CD4-positive, alpha-beta T cell (primary cell): ENCODE results near the gene CLINT1. TPM values are rescaled to one million over a fixed set of nuclear protein-coding genes. Genes with fewer than 3 reads are reported as not detected.

Experiments
- ATAC-seq: fragments of 200-7000 bp; cut with Tn5 transposase; one replicate; pipeline ENCODE4 v1.10.0; 2022; ENCODE audit warnings: mild to moderate bottlenecking; ENCODE audit not compliant: poor library complexity
- CTCF ChIA-PET: fragments of 350-600 bp; sonication (Branson Sonifier 250); formaldehyde crosslinking; loops from one replicate; lab custom pipeline; 2021; ENCODE audit warnings: antibody characterized with exemption, inconsistent platforms; lab: Charles Lee
- POLR2A ChIA-PET: fragments of 350-600 bp; sonication (Branson Sonifier 250); formaldehyde crosslinking; loops from one replicate; lab custom pipeline; 2021; ENCODE audit warnings: antibody characterized with exemption, inconsistent platforms; lab: Charles Lee
- DNase-seq, 14 experiments: peaks; one replicate each; pipeline ENCODE4 v3.0.0-alpha.2; 2013 to 2020; ENCODE audit warnings: mixed read lengths in 2 of 14
- H3K27ac ChIP-seq, 2 donors: one replicate each; pipeline versions ENCODE4 v1.5.1 to v1.7.0; 2013; ENCODE audit warnings: low read length in 2 of 2, low read depth in 1 of 2, mild to moderate bottlenecking in 1 of 2
- H3K27me3 ChIP-seq, 2 experiments: 1 replicate in 1 of 2; 2 replicates in 1 of 2; pipeline versions ENCODE4 v1.6.1 to v1.7.0; 2013; ENCODE audit warnings: low read length in 2 of 2, control low read depth in 1 of 2, mild to moderate bottlenecking in 1 of 2, moderate library complexity in 1 of 2; ENCODE audit not compliant: insufficient read depth in 2 of 2, control insufficient read depth in 1 of 2
- H3K36me3 ChIP-seq: one replicate; pipeline ENCODE4 v1.6.1; 2013; ENCODE audit warnings: low read length, control low read depth; ENCODE audit not compliant: insufficient read depth
- H3K4me1 ChIP-seq: one replicate; pipeline ENCODE4 v1.6.1; 2013; ENCODE audit warnings: low read length, control low read depth; ENCODE audit not compliant: insufficient read depth
- H3K4me3 ChIP-seq: one replicate; pipeline ENCODE4 v1.5.1; 2013; ENCODE audit warnings: mild to moderate bottlenecking, low read length, moderate library complexity
- H3K9me3 ChIP-seq, 2 experiments: 1 replicate in 1 of 2; 2 replicates in 1 of 2; pipeline versions ENCODE4 v1.6.1 to v1.7.0; 2013; ENCODE audit warnings: low read length in 2 of 2, mild to moderate bottlenecking in 2 of 2, control low read depth in 1 of 2, moderate library complexity in 1 of 2; ENCODE audit not compliant: control insufficient read depth in 1 of 2, insufficient read depth in 1 of 2
- H3K27ac Mint-ChIP-seq: one replicate; pipeline ENCODE4 v1.8.0; 2020; ENCODE audit warnings: mixed read lengths
- H3K27me3 Mint-ChIP-seq: one replicate; pipeline ENCODE4 v1.8.0; 2021; ENCODE audit warnings: mixed read lengths
- H3K36me3 Mint-ChIP-seq: one replicate; pipeline ENCODE4 v1.8.0; 2021; ENCODE audit warnings: low read depth, mixed read lengths
- H3K4me1 Mint-ChIP-seq: one replicate; pipeline ENCODE4 v1.8.0; 2021; ENCODE audit warnings: low read depth, mixed read lengths
- H3K4me3 Mint-ChIP-seq: one replicate; pipeline ENCODE4 v1.8.0; 2020; ENCODE audit warnings: mild to moderate bottlenecking, mixed read lengths
- H3K9me3 Mint-ChIP-seq: one replicate; pipeline ENCODE4 v1.8.0; 2020; ENCODE audit warnings: mixed read lengths
- intact Hi-C, 2 experiments: fragments of 100-400 bp; cut with DNase I in 1 of 2; cut with micrococcal nuclease in 1 of 2; formaldehyde crosslinking; loops; one replicate each; pipeline versions ENCODE4 v1.15.1 to v1.9.0; 2023 to 2025; cut with DNase I, micrococcal nuclease
- total RNA-seq, 174 experiments: library from RNA in 2 of 174; stranded (reverse) in 2 of 174; gene quantifications; one replicate each; pipeline ENCODE4 v1.2.3 and lab custom pipeline; 2021 to 2026
- TF ChIP-seq, protein P1 (sequence below): fragments of 200-600 bp; IDR thresholded peaks from one replicate; pipeline ENCODE4 v1.8.0; 2022; ENCODE audit warnings: antibody characterized with exemption, mild to moderate bottlenecking

CLINT1 gene
- total RNA-seq, 2 experiments from 2014 or later = 89.9 to 91.3 TPM

GRCh38 chr5:157828944-157829639 lies 29.9 kb downstream of the CLINT1 start:
- Mint-ChIP-seq H3K36me3 (peaks cover 5% of the 10 kb centered on the region), H3K27ac (no peak overlapping the region), H3K4me1 (peaks cover 69% of the 10 kb centered on the region), H3K9me3 (no peaks in the 10 kb centered on the region), H3K27me3 (no peaks in the 10 kb centered on the region), H3K4me3 (no peak overlapping the region)
- H3K4me1 ChIP-seq = peaks cover 20% of the 10 kb centered on the region
- no peak overlapping the region for H3K27ac ChIP-seq
- DNase-seq = peak in 4 of 14 experiments; percentile 4 to 30 (median 14)
- ChIA-PET POLR2A (interaction anchor here (1.2 kb wide), 1 partner anchor 22 kb away, joined by 3 read pairs; no protein-coding TSS in a partner anchor), CTCF (interaction anchor here (0.6 to 0.9 kb wide), 2 partner anchors 116 to 119 kb away, joined by 3 to 4 read pairs; no protein-coding TSS in a partner anchor)
- H3K4me3 ChIP-seq = no peak overlapping the region
- TF ChIP-seq, protein P1, sequence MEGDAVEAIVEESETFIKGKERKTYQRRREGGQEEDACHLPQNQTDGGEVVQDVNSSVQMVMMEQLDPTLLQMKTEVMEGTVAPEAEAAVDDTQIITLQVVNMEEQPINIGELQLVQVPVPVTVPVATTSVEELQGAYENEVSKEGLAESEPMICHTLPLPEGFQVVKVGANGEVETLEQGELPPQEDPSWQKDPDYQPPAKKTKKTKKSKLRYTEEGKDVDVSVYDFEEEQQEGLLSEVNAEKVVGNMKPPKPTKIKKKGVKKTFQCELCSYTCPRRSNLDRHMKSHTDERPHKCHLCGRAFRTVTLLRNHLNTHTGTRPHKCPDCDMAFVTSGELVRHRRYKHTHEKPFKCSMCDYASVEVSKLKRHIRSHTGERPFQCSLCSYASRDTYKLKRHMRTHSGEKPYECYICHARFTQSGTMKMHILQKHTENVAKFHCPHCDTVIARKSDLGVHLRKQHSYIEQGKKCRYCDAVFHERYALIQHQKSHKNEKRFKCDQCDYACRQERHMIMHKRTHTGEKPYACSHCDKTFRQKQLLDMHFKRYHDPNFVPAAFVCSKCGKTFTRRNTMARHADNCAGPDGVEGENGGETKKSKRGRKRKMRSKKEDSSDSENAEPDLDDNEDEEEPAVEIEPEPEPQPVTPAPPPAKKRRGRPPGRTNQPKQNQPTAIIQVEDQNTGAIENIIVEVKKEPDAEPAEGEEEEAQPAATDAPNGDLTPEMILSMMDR = peak; percentile 20
- ATAC-seq = no peak
- H3K27me3 ChIP-seq = no peaks in the 10 kb centered on the region
- no peaks in the 10 kb centered on the region for H3K9me3 ChIP-seq
- H3K36me3 ChIP-seq = no peaks in the 10 kb centered on the region
- intact Hi-C loops = no loop called here

DNA sequence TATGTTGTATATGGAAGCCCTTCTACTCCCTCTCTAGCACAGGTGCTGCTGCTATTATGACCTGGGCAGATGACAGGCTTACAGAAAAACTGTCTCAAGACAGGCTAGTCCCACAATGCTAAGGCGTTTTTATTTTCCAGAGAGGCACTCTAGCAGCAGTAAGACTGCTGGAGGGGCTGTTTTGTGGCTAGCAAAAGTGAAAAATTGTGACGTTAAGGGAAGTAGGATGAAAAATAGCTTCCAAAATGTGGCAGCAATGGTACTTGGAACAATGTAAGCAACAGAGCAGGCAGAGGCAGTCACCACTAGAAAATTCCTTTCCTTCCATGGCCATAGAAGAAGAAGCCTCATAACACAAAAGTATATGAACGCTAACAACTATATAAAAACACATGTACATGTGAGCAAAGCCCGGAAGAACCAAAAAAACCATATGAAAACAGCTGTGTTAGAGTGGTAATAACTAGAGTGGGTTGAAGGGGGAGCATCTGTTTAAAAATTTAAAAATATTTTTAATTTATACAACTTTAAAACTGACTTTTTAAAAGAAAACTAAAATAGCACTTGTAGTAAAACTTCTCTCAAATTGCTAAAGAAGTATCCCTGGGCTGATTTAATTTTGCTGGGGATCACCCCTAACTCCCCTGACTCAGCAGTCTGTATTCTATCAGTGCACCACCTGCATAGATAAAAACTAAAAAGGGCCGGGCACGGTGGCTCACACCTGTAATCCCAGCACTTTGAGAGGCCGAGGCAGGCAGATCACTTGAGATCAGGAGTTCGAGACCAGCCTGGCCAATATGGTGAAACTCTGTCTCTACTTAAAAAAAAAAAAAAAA lies 30.6 kb downstream of the CLINT1 start:
- peaks cover 69% of the 10 kb centered on the region for H3K4me1 Mint-ChIP-seq
- no peaks in the 10 kb centered on the region for H3K27me3 Mint-ChIP-seq
- H3K27ac ChIP-seq = no peak overlapping the region
- H3K4me3 ChIP-seq = no peak overlapping the region
- peaks cover 19% of the 10 kb centered on the region for H3K4me1 ChIP-seq
- POLR2A ChIA-PET = no interaction called here
- H3K36me3 ChIP-seq = no peaks in the 10 kb centered on the region
- no peaks in the 10 kb centered on the region for H3K9me3 Mint-ChIP-seq
- H3K4me3 Mint-ChIP-seq = no peak overlapping the region
- ATAC-seq (no peak), DNase-seq (no peak)
- H3K9me3 ChIP-seq = no peaks in the 10 kb centered on the region
- H3K36me3 Mint-ChIP-seq = peaks cover 2% of the 10 kb centered on the region
- CTCF ChIA-PET = interaction anchor here (0.6 to 0.9 kb wide), 2 partner anchors 117 to 120 kb away, joined by 3 to 4 read pairs; no protein-coding TSS in a partner anchor
- no peaks in the 10 kb centered on the region for H3K27me3 ChIP-seq
- intact Hi-C loops = no loop called here
- H3K27ac Mint-ChIP-seq = peak overlapping the region; percentile 34
- TF ChIP-seq, protein P1 = no peak

DNA sequence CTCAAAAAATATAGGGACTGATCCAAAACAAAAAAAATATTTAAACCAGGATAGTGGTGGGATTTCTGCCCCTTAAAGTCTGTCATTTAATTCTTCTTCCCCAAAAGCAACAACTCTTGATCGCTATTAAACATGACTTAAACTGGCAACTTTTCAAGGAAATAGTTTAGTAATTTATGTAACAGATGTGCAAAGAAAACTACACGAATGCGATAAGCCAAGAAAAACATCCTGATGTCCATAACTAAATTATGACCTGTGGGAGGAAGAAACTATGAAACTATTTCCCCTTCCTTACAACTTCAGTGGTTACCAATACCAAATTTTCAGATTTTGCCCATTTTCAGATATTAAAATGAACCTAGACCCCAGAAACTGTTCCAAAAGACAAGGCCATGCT lies 31.5 kb downstream of the CLINT1 start:
- peaks cover 15% of the 10 kb centered on the region for H3K4me1 ChIP-seq
- H3K27ac Mint-ChIP-seq = peak overlapping the region; percentile 34
- H3K9me3 Mint-ChIP-seq = no peaks in the 10 kb centered on the region
- no peak for ATAC-seq
- peaks cover 0 to 2% of the 10 kb centered on the region in 2 experiments for H3K9me3 ChIP-seq
- no peak overlapping the region for H3K4me3 ChIP-seq
- DNase-seq = no peak
- intact Hi-C loops = no loop called here
- ChIA-PET POLR2A (no interaction called here), CTCF (no interaction called here)
- TF ChIP-seq, protein P1 = no peak
- no peaks in the 10 kb centered on the region for H3K27me3 ChIP-seq
- no peaks in the 10 kb centered on the region for H3K36me3 ChIP-seq
- H3K4me1 Mint-ChIP-seq = peaks cover 67% of the 10 kb centered on the region
- no peak overlapping the region for H3K27ac ChIP-seq
- peaks cover 2% of the 10 kb centered on the region for H3K36me3 Mint-ChIP-seq
- H3K4me3 Mint-ChIP-seq = no peak overlapping the region
- no peaks in the 10 kb centered on the region for H3K27me3 Mint-ChIP-seq
